NCI-H524 treated with DMSO at 0.1 percent for 48 hours (cell line): ENCODE results near the gene MYORG.
A peak's percentile ranks its signal among the peaks of the same experiment; 100 is the strongest.

ENCODE experiments used
- DNase-seq: peaks from one replicate; lab custom pipeline; 2025; lab: John Stamatoyannopoulos, UW

The MYORG gene

DNA sequence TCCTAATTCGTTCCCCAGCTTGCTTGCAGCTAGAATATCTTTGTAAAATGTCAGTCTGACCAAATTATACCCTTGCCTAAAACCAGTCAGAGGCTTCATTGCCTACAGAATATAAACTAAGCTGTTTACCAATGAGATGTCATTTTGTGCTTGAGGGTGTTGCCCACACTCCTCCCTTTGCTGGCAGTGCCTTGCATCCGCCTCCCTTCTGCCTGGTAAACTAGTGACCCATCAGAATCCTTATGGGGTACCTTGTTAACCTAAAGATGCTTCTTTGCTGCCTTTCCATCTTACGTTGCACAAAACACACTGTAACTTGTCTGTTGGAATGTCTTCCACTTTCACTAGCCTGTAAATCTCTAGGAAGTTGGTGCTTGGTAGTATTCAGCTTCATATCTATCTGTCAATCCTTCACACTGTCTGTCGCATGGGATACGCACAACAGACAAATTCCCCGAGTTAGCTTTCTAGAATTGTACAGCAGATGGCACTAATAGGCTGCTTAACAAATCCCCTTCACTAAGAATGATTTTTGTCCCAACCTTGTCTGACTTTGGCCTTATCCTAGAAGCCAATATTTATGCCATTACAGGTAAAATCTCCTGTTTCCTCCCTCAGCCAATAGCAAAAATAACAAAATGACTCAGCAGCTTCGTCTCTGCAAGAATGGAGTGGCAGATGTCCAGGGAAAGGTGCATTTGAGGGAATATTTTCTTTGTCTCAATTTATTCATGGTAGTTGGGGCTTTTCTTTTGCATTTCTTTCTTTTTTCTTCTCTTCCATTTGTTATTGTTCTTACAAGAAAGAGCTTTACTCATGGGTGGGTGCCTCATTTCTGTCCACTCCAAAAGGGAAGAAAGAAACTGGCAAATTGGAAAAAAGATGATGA is 44.4 kb downstream of the MYORG start:
- DNase-seq, result no peak

DNA sequence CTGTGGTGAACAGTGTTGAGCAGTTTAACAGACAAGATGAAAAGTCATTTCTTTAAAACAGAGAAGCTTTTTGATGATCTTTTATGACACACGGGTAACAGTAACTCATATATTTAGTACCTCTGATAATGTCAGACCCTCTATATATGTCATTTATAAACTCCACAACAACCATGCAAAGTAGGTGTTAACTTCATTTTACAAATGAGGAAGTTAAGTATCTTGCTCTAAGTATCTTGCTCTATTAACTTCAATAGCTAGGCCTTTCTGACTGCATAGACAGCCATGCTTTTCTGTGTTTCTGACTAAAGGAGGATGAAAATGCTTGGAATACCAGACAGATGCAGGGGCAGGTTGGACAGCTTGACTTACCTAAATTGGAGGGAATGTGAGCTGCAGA is 45.5 kb downstream of the MYORG start:
- DNase-seq, result no peak

DNA sequence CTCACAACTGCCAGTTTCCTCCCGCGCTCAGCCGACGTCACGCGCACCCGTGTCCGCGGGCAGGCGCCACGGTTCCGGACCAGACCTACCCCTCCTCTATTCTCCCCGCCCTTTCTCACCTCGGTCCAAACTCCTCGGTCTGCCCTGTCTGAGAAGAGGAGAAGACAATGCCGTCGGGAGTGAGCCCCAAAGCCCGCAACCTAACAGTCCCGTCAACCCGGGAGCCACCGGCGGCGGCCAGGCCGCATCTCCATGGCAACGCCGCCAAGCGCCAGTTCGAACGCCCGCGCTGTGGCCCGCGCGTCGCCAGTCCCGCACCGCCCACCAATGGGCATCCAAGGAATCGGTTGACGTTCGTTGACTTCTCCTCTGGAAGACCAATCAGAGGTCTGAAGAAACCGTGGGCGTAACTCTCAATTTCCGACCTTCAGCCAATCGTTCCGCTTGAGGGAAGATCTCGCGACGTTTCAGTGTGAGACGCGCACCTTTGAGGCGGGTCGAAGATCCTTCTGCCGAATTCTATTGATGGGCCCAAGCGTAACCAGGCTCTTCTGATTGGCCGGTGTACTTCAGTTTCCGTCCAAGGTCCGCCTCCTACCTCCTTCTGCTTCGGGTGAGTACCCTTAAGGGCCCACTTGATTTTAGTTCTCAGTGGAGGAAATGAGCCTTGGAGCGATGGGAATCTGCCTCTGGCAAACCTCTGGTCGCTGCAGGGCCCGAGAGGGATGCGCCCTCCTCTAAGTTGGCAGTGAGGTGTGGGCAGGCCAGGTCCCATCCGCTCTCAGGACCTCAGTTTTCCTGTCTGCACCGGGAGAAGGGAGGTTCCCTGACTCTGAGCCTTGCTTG is 47.5 kb downstream of the MYORG start, which contains the start of the genes KIF24 and NUDT2:
KIF24 (minus strand) TSS at position 282 of the 846 bp plus-strand sequence. CDS start 17,922 bp downstream, outside the sequence.
NUDT2 (plus strand) TSS at position 583 of the 846 bp plus-strand sequence. CDS start 9,471 bp downstream, outside the sequence.
- peak; percentile 96 for DNase-seq

DNA sequence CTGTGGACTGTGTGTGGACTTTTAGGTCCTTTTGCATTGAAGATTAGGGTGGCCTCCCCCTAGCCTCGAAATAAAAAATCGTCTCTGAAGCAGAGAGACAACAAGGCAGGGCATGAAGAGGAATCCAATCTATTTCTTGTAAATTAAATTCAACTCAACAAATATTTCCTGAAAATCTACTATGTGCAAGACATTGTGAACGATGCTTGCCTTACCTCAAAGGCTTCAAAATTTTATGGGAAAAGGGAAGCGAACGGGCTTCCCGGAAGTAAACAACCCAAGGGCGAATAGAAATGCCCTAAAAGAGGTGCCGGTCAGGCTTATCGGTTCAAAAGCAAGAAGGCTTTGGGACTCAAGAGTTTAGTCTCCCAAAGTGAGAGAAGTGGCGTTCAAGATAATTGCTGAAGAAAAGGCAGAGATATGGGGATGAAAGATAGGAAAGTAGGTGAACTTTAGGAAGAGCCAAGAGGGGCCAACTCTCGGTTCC is 48.2 kb downstream of the MYORG start:
- no peak for DNase-seq

DNA sequence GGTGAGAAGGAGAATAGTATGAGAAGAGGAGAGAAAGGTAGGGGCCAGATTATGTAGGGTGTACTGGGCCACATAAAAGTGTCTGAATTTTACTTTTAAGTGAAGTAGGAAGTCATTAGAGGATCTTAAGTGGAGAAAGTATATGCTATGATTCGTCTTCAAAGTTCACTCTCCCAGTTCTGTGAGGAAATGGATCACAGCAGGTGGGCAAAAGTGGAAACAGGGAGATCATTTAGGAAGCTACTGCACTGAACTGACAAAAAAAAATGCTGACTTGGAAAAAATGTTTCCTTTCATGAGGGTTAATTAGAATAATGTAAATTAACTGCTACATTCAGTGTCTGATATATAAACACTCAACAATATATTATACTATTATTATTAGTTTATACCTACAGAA is 50.0 kb downstream of the MYORG start:
- DNase-seq, result no peak

DNA sequence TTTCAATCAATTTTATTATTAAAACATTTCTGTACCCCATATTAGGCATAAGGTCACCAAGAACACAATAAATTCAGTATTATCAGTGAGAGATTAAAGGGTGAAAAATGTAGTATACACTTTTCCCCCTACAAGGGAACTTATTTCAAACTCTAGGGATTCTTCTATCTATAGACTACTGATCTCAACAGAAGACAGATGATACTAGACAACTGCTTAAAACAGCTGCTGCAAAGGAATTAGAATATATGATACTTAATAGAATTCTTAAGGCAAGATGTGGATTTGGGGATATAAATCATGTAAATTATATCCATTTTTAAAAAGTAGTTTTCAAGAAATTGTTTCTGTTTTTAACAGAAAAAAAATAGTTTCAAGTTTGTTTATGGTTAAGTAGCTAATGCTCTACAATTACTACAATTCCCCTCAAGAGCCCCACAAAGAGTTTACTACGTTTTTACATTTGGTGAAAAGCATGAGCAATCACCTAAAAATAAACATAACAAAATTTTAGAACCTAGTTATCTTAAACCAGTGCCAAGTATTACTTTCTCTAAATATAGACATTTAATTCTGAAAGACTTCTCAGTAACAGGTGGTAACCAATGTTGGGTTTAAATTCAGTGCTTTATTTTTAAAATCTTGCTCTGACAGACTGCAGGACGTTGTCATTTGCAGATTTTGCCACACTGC is 53.7 kb downstream of the MYORG start:
- DNase-seq, result no peak

DNA sequence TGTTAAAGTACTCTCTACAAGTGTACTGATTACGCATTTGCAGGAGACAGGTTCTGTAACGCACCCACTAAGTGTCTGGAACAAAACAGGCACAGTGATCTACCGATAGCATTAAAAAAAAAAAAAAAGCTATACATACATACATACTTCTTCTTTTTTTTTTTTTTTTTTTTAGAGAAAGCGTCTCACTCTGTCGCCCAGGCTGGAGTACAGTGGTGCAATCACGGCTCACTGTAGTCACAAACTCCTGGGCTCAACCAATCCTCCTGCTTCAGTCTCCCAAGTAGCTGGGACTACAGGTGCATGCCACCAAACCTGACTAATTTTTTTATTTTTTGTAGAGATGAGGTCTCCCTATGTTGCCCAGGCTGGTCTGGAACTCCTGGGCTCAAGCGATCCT is 55.2 kb downstream of the MYORG start:
- DNase-seq, result no peak

DNA sequence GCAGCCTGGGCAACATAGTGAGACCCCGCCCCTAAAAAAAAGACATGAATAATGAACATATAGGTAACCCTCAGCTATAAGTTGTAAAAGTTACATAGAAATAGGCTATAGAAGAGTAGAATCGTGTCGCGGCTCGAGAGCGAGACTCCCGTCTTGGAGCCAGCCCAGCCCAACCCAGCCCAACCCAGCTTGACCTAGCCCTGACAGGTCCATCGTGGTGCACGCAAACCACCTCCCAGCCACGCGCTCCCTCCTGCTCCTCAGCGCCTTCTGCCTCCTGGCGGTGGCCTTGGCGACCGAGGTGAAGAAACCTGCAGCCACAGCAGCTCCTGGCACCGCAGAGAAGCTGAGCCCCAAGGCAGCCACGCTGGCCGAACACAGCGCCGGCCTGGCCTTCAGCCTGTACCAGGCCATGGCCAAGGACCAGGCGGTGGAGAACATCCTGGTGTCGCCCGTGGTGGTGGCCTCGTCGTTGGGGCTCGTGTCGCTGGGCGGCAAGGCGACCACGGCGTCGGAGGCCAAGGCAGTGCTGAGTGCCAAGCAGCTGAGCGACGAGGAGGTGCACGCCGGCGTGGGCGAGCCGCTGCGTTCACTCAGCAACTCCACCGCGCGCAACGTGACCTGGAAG is 58.4 kb downstream of the MYORG start:
- no peak for DNase-seq

DNA sequence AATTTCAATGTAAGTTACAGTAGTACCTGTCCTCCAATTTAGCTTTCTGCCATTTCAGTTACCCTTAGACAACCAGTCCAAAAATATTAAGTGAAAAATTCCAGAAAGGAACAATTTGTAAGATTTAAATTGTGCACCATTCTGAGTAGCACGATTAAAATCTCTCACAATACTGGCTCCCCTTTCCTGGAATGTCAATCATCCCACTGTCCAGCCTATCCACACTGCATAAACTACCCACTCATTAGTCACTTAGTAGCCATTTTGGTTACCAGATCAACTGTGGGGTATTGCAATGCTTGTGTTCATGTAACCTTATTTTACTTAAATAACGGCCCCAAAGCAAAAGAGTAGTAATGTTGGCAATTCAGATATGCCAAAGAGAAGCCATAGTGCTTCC is 59.3 kb downstream of the MYORG start:
- DNase-seq, result no peak
